WERI-Rb-1 (cell line): Measurements from ENCODE around the gene BTG2.

Experiments used
- DNase-seq: peaks from one replicate; pipeline ENCODE4 v3.0.0-alpha.2; 2020
- H3K27ac ChIP-seq: fragments of 250-450 bp; sonication (Bioruptor Pico); 2 replicates; pipeline ENCODE4 v1.5.1; 2020; ENCODE audit warnings: mild to moderate bottlenecking, moderate library complexity
- H3K27me3 ChIP-seq: fragments of 250-450 bp; sonication (Bioruptor Pico); 2 replicates; pipeline ENCODE4 v1.5.1; 2021; ENCODE audit warnings: mild to moderate bottlenecking, low read depth, moderate library complexity; ENCODE audit not compliant: insufficient read depth, severe bottlenecking
- H3K36me3 ChIP-seq: fragments of 250-450 bp; sonication (Bioruptor Pico); 2 replicates; pipeline ENCODE4 v1.5.1; 2020; ENCODE audit warnings: mild to moderate bottlenecking, moderate library complexity
- H3K4me3 ChIP-seq: 2 replicates; pipeline ENCODE4 v1.5.1; 2011; ENCODE audit warnings: low read depth, mild to moderate bottlenecking, control low read depth, low read length
- H3K9me3 ChIP-seq: fragments of 250-450 bp; sonication (Bioruptor Pico); 2 replicates; pipeline ENCODE4 v1.5.1; 2021; ENCODE audit warnings: mild to moderate bottlenecking, moderate library complexity; ENCODE audit not compliant: severe bottlenecking
- TF ChIP-seq, protein P1 (sequence below): IDR thresholded peaks from 2 replicates; pipeline ENCODE4 v1.5.1; 2011; ENCODE audit warnings: low read depth, mild to moderate bottlenecking, control low read depth, inconsistent platforms, low read length

BTG2 gene

DNA sequence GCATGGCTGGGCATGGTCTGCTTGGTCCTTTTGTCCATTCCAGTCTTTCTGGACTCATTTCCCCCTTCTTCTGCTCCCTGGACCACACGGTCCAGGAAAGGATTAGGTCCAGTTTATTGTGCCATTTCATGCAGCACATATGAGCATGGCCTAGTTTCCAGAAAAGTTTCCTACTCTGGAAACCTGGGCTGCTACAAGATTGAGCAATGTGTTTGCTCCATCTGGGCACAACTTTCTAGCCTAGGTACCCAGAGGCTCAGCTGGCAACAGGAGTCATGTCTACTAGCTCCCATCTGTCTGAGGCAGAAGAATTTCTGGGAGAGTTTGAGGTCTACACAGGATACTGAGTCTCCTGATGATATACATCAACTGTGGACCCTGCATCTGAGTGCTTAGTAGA, 30.8 kb downstream of the BTG2 start:
- TF ChIP-seq, protein P1, sequence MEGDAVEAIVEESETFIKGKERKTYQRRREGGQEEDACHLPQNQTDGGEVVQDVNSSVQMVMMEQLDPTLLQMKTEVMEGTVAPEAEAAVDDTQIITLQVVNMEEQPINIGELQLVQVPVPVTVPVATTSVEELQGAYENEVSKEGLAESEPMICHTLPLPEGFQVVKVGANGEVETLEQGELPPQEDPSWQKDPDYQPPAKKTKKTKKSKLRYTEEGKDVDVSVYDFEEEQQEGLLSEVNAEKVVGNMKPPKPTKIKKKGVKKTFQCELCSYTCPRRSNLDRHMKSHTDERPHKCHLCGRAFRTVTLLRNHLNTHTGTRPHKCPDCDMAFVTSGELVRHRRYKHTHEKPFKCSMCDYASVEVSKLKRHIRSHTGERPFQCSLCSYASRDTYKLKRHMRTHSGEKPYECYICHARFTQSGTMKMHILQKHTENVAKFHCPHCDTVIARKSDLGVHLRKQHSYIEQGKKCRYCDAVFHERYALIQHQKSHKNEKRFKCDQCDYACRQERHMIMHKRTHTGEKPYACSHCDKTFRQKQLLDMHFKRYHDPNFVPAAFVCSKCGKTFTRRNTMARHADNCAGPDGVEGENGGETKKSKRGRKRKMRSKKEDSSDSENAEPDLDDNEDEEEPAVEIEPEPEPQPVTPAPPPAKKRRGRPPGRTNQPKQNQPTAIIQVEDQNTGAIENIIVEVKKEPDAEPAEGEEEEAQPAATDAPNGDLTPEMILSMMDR: no peak
- H3K4me3 ChIP-seq: no peak overlapping the region
- H3K36me3 ChIP-seq: no peaks in the 10 kb centered on the region
- no peak for DNase-seq
- H3K27me3 ChIP-seq: no peaks in the 10 kb centered on the region
- no peaks in the 10 kb centered on the region for H3K9me3 ChIP-seq
- H3K27ac ChIP-seq: no peak overlapping the region

DNA sequence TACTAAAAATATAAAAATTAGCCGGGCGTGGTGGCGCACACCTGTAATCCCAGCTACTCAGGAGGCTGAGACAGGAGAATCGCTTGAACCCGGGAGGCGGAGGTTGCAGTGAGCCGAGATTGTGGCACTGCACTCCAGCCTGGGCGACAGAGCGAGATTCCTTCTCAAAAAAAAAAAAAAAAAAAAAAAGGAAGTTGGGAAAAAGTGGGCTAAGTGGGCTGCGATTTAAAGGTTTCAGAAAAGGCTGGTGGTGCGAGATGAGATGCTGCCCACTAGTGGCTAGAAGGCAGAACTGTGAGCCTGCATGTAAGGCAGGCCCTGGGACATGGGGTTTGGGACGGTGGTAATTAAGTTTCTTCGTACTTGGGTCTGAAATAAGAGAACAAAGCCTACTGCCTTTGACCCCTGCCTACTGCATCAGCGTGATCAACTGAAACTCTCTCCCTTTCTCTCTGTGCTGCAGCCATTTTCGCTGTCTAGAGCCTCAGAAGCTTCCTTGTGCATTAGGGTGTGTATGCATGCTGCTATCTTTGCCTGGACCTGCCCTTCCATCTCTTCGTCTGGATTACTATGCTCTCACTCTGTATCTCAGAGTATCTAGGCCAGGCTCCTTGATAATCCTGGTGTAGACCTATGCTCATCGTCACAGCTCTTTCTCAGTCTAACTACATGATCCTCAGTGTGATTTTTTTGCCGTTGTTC, 33.2 kb downstream of the BTG2 start:
- Histone ChIP-seq H3K27ac (peak overlapping the region; percentile 1; the same call in 1 of the 2 replicates), H3K27me3 (no peaks in the 10 kb centered on the region), H3K9me3 (no peaks in the 10 kb centered on the region), H3K36me3 (no peaks in the 10 kb centered on the region), H3K4me3 (no peak overlapping the region)
- TF ChIP-seq, protein P1: peak; percentile 100
- peak; percentile 87 for DNase-seq

DNA sequence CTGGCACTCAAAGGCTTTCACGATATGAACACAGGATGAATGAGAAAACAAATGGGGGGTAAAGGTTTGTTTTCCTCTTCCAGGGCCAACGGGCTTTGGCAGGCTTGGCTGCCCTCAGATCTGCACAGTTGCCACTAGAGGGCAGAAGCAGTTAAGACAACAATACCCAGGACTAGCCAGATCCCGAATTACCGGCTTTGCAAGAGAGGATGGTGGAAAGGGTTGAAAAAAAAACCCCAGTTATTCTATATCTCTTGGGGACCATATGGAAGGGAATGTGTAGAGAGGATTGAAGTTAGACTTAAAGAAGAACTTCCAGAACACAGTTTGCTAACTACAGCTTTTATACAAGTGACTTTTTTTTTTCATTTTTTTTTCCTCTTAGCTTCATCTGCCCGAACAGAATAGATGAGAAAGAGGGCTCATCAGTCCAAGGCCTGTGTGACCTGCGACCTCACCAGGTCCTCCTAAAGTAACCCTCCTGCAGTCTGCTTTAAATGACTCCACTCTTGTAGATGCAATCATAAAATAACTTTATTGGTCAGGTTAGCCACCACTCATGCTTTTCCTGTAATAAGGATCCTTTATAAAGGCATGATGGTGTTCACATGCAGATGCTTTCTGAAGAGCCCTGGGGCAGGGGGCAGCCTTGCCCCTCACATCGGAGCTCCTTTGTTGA, 34.9 kb downstream of the BTG2 start:
- Histone ChIP-seq H3K27me3 (no peaks in the 10 kb centered on the region), H3K27ac (no peak overlapping the region), H3K4me3 (no peak overlapping the region), H3K36me3 (no peaks in the 10 kb centered on the region), H3K9me3 (no peaks in the 10 kb centered on the region)
- DNase-seq: peak; percentile 95
- TF ChIP-seq, protein P1: peak; percentile 98

DNA sequence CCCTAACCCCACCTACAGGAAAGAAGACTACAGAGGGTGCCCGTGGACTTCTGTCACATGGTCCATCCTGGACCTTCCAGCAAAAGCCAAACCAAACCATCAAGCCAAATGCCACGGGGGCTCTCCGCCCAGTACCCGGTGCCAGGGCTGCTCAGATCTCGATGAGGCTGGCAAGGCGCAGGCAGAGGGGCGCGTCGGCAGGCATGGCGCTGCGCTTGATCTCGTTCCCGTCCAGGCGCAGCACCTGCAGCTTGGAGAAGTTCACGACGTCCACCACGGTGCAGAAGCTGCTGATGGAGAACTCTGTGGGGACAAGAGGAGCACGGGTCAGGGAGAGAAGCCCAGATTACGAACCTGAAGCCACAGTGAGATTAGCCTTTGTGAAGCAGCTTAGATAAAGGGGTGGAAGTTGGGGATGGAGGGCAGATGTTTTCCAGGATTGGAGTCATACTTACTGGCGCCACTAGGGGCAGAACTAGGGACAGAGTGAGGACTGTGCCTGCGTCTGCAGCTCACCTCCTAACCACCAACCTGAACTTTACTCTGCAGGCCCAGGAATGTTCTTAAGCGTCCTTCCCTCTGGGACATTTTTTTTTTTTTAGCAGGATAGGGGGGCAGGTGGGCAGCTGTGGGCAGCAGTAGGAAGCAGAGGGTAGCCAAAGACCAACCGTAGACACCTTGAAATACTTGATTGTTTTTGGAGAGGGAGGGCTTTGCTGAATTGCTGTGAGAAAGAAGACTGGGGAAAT, 37.0 kb downstream of the BTG2 start:
- TF ChIP-seq, protein P1: peak; percentile 99
- Histone ChIP-seq H3K4me3 (0 out of 2 replicates have a peak overlapping the region, but pooled peaks have one; percentile 2), H3K27me3 (no peaks in the 10 kb centered on the region), H3K36me3 (no peaks in the 10 kb centered on the region), H3K9me3 (no peaks in the 10 kb centered on the region), H3K27ac (peak overlapping the region; percentile 2; the same call in 1 of the 2 replicates)
- DNase-seq: peak; percentile 98

DNA sequence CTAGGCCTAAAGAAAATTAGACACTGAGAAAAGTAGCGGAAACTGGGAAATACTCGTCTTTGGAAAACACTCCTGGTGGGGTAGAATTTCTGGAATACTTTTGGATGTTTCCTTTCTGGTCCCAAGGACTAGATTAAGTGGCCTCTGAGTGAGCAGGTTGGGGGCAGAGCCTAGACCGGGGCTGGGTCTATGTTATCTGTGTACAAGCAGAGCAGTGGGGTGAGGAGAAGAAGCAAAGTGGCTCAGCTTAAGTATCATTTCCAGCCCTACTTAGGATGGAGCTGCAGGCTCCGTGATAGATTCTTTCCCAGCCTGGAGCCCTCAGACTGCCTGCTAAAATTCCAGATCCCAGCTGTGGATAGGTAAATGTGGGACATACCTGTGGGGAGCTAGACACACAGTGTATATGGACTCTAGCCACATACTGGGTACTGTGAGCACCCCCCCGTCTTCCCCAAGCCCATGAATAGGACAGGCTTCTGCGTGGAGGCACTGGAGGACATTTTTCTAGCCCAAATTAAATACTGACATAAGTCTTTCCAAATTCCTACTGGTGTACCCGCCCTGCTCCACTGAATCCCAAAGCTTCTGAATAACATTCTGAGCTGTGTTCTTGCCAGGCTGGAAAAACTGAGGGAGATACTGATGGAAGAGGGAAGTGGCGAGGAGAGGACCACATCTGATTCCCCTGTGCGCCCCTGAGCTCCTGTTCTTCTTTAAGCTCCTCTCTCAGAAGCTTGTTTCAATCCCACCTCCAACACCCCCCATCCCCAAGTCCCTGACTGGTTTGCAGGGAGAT, 38.8 kb downstream of the BTG2 start:
- Histone ChIP-seq H3K4me3 (no peak overlapping the region), H3K27me3 (no peaks in the 10 kb centered on the region)
- no peak for DNase-seq

More for the DNA sequence above, 38.8 kb downstream of the BTG2 start:
- TF ChIP-seq, protein P1: no peak
- Histone ChIP-seq H3K36me3 (no peaks in the 10 kb centered on the region), H3K27ac (no peak overlapping the region), H3K9me3 (no peaks in the 10 kb centered on the region)
